ENCODE results near the gene SH3PXD2B. TPM values are rescaled to one million over a fixed set of nuclear protein-coding genes. Genes with fewer than 3 reads are reported as not detected.

Gene SH3PXD2B
- total and polyA plus RNA-seq, 10 of the 15 experiments (the other 5 are each of a cell fraction or from before 2014, with no cell fraction given): 0.05 to 1.6 (median 0.57) TPM

DNA sequence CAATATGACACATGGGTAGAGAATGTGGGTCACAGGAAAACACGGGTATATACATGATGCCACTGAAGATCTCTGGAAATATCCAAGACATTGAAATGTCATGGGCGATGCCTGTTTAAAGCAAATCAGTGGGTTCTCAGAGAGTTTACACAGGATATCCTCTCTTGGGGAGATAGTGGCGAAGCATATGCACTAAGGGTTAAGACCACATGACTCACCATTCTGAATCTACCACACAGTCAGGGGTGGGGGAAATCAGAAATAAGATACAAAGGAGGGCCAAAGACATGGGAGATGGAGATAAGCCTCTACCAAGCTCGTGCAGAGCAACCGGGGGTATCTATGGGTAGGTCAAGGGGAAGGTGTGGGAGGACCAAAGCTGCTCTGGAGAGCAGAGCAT, 58.8 kb downstream of the SH3PXD2B start:
- CTCF ChIA-PET: no interaction called here
- POLR2A ChIA-PET: no interaction called here
- no peak for ATAC-seq
- TF ChIP-seq SMARCA5 (IDR thresholded peaks at IDR 0.05) (no peak), ZBED1 (IDR thresholded peaks at IDR 0.05; ENCODE audit: borderline replicate concordance) (no peak), PAX8 (IDR thresholded peaks at IDR 0.05) (no peak), DPF2 (IDR thresholded peaks at IDR 0.05) (no peak), CTCF (IDR thresholded peaks at IDR 0.05 in 2 of 3, conservative IDR thresholded peaks at IDR 0.05 in 1 of 3; ENCODE audit: control insufficient read depth in 2 of 3, extremely low read depth in 1 of 3, insufficient read depth in 1 of 3, low read depth in 3 of 3, low read length in 3 of 3) (no peak), HCFC1 (IDR thresholded peaks at IDR 0.05; ENCODE audit: low read length) (no peak), ZNF622 (IDR thresholded peaks at IDR 0.05) (no peak), POLR2AphosphoS5 (IDR thresholded peaks at IDR 0.05; ENCODE audit: low read length) (no peak), SREBF2 (IDR thresholded peaks at IDR 0.05; ENCODE audit: low read length) (no peak)
- TF ChIP-seq, protein P1, sequence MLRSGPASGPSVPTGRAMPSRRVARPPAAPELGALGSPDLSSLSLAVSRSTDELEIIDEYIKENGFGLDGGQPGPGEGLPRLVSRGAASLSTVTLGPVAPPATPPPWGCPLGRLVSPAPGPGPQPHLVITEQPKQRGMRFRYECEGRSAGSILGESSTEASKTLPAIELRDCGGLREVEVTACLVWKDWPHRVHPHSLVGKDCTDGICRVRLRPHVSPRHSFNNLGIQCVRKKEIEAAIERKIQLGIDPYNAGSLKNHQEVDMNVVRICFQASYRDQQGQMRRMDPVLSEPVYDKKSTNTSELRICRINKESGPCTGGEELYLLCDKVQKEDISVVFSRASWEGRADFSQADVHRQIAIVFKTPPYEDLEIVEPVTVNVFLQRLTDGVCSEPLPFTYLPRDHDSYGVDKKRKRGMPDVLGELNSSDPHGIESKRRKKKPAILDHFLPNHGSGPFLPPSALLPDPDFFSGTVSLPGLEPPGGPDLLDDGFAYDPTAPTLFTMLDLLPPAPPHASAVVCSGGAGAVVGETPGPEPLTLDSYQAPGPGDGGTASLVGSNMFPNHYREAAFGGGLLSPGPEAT (IDR thresholded peaks at IDR 0.05; ENCODE audit: low read depth): no peak
- no peaks in the 10 kb centered on the region for H3K79me2 ChIP-seq (ENCODE audit: control insufficient read depth, insufficient read depth, low read length)
- H3K4me1 ChIP-seq (ENCODE audit: control insufficient read depth, insufficient read depth, low read length): no peaks in the 10 kb centered on the region
- H3K9me3 ChIP-seq (replicated peaks; ENCODE audit: control insufficient read depth, insufficient read depth, low read length): no peaks in the 10 kb centered on the region; the same call in 2 of the 3 replicates
- H3K4me3 ChIP-seq: no peak overlapping the region
- no peak overlapping the region for H3K27ac ChIP-seq (ENCODE audit: control insufficient read depth, insufficient read depth)
- RAD21 ChIA-PET (ENCODE audit: unreplicated experiment): no interaction called here
- intact Hi-C loops (cut with micrococcal nuclease; ENCODE audit: unreplicated experiment): no loop called here
- 56% methylated on average over 5 of the region's 5 CpGs for WGBS (ENCODE audit: insufficient coverage, insufficient replicate concordance, low lambda C conversion rate, missing lambda C conversion rate)
- DNase-seq (ENCODE audit: low read depth, low spot score): no peak
- in situ Hi-C loops (cut with MboI): no loop called here
- no peak for FAIRE-seq
- no peaks in the 10 kb centered on the region for H3K36me3 ChIP-seq (ENCODE audit: control insufficient read depth in 2 of 2, insufficient read depth in 2 of 2, low read length in 1 of 2)
- SMC1A ChIA-PET (ENCODE audit: uncharacterized antibody, unreplicated experiment): no interaction called here
- no peak overlapping the region for H2AFZ ChIP-seq (ENCODE audit: control insufficient read depth, low read depth, low read length)
- no TSS peak for BruUV-seq (replicated peaks)
- no peak overlapping the region for H3K4me2 ChIP-seq (ENCODE audit: control insufficient read depth, insufficient read depth)
- H4K20me1 ChIP-seq (ENCODE audit: control insufficient read depth, insufficient read depth): no peaks in the 10 kb centered on the region
- H3K27me3 ChIP-seq (replicated peaks in 1 of 2; ENCODE audit: control insufficient read depth in 2 of 2, insufficient read depth in 2 of 2, low read length in 1 of 2): no peaks in the 10 kb centered on the region
- H3K9ac ChIP-seq (ENCODE audit: control insufficient read depth, insufficient read depth, low read length): no peak overlapping the region

All from GM12878 (cell line).